ENCODE data around the gene TLE2.

DNA sequence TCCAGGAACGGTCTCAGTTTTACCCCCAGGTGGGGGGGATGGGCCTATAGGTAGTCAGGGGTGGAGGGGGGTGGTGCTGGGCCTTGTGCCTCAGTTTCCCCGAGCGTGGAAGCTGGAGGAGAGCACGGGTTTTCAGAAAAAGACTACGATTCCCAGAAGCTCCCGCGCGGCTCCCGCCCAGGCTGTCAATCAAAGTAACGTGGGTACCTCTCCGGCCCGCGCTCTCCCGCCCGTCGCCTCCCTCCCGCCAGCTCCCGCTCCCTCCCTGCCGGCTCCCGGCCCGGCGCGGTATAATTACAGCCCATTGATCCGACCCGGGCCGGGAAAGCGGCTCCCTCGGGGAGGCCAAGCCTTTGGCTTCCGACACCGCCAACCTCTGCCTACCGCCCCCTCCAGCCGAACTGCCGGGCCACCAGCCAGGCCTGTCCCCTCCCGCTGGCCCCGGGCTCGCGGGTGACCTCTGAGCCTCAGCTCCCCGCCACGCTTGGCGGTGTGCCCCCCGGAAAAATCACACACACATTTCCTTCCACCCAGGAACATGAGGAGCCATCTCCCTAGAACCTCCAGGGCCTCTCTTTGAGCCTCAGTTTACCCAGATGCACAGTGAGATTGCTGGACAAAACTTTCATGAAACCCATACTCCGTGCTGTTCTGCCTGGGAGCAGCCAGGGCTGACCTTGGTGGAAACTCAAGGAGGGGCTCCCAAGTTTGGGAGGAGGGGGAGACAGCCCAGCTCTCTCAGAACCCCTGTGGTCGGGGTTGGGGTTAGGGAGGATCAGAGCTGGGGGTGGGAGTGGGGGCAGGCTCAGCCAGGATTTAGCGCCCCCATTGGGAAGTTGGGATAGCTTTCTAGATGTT lies 7.3 kb upstream of the TLE2 start:
- TF ChIP-seq, protein P1, sequence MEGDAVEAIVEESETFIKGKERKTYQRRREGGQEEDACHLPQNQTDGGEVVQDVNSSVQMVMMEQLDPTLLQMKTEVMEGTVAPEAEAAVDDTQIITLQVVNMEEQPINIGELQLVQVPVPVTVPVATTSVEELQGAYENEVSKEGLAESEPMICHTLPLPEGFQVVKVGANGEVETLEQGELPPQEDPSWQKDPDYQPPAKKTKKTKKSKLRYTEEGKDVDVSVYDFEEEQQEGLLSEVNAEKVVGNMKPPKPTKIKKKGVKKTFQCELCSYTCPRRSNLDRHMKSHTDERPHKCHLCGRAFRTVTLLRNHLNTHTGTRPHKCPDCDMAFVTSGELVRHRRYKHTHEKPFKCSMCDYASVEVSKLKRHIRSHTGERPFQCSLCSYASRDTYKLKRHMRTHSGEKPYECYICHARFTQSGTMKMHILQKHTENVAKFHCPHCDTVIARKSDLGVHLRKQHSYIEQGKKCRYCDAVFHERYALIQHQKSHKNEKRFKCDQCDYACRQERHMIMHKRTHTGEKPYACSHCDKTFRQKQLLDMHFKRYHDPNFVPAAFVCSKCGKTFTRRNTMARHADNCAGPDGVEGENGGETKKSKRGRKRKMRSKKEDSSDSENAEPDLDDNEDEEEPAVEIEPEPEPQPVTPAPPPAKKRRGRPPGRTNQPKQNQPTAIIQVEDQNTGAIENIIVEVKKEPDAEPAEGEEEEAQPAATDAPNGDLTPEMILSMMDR (IDR thresholded peaks at IDR 0.05), result no peak
- no peak for TF ChIP-seq POLR2A (IDR thresholded peaks at IDR 0.05)

All from testis (tissue), 2 donors.